ENCODE data around the gene BCAS3. TPM values are rescaled to one million over a fixed set of nuclear protein-coding genes. Genes with fewer than 3 reads are reported as not detected.

The BCAS3 gene
- total RNA-seq, 1 donor from 2014 or later, result 22.6 TPM

- no peaks in the 10 kb centered on the region for H3K27me3 Mint-ChIP-seq (ENCODE audit: low read depth)
- no peaks in the 10 kb centered on the region for H3K9me3 Mint-ChIP-seq (ENCODE audit: low read depth)
- no peak overlapping the region for H3K4me3 Mint-ChIP-seq (ENCODE audit: unreplicated experiment)
- TF ChIP-seq, protein P1, sequence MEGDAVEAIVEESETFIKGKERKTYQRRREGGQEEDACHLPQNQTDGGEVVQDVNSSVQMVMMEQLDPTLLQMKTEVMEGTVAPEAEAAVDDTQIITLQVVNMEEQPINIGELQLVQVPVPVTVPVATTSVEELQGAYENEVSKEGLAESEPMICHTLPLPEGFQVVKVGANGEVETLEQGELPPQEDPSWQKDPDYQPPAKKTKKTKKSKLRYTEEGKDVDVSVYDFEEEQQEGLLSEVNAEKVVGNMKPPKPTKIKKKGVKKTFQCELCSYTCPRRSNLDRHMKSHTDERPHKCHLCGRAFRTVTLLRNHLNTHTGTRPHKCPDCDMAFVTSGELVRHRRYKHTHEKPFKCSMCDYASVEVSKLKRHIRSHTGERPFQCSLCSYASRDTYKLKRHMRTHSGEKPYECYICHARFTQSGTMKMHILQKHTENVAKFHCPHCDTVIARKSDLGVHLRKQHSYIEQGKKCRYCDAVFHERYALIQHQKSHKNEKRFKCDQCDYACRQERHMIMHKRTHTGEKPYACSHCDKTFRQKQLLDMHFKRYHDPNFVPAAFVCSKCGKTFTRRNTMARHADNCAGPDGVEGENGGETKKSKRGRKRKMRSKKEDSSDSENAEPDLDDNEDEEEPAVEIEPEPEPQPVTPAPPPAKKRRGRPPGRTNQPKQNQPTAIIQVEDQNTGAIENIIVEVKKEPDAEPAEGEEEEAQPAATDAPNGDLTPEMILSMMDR (IDR thresholded peaks at IDR 0.05), result no peak
- no peaks in the 10 kb centered on the region for H3K36me3 Mint-ChIP-seq (ENCODE audit: low read depth)
- no peak overlapping the region for H3K27ac Mint-ChIP-seq (ENCODE audit: unreplicated experiment)
- no peak for DNase-seq (ENCODE audit: low spot score)
- peaks cover 12% of the 10 kb centered on the region for H3K4me1 Mint-ChIP-seq (ENCODE audit: low read depth)
Observed at GRCh38 chr17:61302953-61303816, 625.5 kb downstream of the BCAS3 start.

DNA sequence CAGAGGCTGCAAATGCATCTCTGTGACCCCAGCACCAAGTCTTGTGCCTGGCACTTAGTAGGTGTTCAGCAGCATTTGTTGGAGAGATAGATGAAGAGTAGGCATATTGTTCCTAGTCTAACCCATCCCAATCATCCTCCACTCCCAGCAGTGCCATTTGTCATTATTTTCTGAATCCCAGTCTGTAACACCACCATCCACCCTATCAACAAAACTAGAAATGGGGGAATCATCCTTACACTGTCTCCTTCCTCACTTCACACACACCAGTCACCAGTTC is 626.1 kb downstream of the BCAS3 start:
- Mint-ChIP-seq H3K4me3 (ENCODE audit: unreplicated experiment) (no peak overlapping the region), H3K4me1 (ENCODE audit: low read depth) (peaks cover 18% of the 10 kb centered on the region), H3K9me3 (ENCODE audit: low read depth) (no peaks in the 10 kb centered on the region), H3K36me3 (ENCODE audit: low read depth) (no peaks in the 10 kb centered on the region), H3K27ac (ENCODE audit: unreplicated experiment) (no peak overlapping the region), H3K27me3 (ENCODE audit: low read depth) (no peaks in the 10 kb centered on the region)
- TF ChIP-seq, protein P1 (IDR thresholded peaks at IDR 0.05), result no peak
- no peak for DNase-seq (ENCODE audit: low spot score)

DNA sequence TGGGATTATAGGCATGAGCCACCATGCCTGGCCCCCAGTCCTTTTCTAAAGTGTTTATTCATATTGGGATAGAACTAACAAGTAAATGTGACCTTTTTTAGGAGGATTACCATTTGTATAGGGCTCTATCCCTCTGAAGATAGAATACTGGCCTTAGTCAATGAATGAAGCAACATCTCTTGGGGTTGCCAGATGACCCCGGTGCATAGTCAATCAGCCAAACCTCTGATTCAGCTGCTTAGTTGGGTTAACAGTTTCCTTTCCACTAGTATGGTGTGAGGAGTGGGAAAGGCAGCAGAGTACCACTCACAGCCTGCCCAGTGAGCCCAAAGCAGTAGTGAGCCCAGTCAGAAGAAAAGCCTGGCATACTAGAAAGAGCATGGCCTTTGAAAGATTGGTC is 627.4 kb downstream of the BCAS3 start:
- Mint-ChIP-seq H3K36me3 (ENCODE audit: low read depth) (no peaks in the 10 kb centered on the region), H3K4me1 (ENCODE audit: low read depth) (peaks cover 25% of the 10 kb centered on the region), H3K27me3 (ENCODE audit: low read depth) (no peaks in the 10 kb centered on the region), H3K4me3 (ENCODE audit: unreplicated experiment) (no peak overlapping the region), H3K27ac (ENCODE audit: unreplicated experiment) (no peak overlapping the region), H3K9me3 (ENCODE audit: low read depth) (no peaks in the 10 kb centered on the region)
- TF ChIP-seq, protein P1 (IDR thresholded peaks at IDR 0.05), result no peak
- no peak for DNase-seq (ENCODE audit: low spot score)

DNA sequence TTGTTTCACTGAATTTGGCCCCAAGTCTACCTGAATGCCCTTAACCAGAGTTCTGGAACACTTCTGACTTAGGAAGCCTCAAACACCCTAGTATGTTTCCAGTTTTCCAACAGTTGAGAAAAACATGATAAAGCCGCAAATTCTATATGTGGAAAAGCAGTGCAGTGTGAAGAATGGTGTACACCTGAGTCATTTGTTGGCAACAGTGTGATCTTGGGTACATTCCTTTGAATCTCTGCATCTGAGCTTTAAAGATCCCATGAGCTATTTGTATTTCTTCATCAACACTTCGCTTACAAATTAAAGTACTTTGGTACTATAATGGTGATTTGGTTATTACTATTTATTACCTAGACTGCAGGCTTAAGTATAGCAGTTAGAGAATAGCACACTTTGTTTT is 628.4 kb downstream of the BCAS3 start:
- TF ChIP-seq, protein P1 (IDR thresholded peaks at IDR 0.05), result no peak
- Mint-ChIP-seq H3K4me3 (ENCODE audit: unreplicated experiment) (no peak overlapping the region), H3K9me3 (ENCODE audit: low read depth) (no peaks in the 10 kb centered on the region), H3K4me1 (ENCODE audit: low read depth) (peaks cover 24% of the 10 kb centered on the region), H3K27ac (ENCODE audit: unreplicated experiment) (no peak overlapping the region), H3K36me3 (ENCODE audit: low read depth) (no peaks in the 10 kb centered on the region), H3K27me3 (ENCODE audit: low read depth) (no peaks in the 10 kb centered on the region)
- no peak for DNase-seq (ENCODE audit: low spot score)

DNA sequence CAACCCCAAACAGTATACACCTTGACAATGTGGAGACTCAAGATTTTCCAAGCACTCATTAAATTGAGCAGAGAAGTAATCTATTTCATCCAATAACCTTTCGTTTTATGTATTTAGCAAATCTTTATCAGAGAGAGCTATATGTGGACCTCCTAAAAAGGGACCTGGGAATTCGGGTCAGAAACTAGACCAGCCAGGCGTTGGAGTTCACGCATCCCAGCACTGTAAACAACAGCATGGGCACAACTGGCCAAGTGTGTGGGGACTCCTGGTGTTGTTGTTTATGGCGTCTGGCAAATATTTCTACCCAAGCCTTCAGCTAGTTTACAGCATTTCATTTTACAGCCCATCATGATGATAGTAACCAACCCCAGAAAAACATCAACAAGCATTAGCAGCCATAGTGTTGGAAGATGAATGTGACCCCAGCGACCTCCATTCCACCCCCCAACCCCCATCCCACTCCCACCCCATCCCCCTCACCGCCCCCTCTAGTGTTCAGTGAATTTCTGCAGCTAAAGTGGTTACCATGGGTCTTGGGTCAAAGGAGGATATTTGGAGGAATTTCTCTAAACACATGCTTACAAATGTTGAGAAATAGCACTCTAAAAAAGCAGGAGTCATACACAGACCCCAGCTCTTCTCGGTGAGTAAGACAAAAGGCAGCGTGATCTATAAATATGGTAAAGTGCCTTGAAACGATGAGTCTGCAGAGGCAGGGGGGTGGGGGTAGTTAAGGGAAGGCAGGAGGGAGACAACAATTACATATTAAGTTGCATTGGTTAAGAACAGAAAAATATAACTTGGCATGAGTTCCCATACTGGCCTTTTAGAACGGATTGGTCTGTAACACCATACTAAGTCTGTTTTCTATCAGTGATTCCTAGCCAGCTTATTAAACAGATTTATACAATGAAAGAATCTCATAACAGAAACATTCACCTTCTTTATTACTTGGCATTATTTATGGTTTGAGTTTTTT is 630.5 kb downstream of the BCAS3 start:
- Mint-ChIP-seq H3K4me3 (ENCODE audit: unreplicated experiment) (no peak overlapping the region), H3K36me3 (ENCODE audit: low read depth) (no peaks in the 10 kb centered on the region), H3K4me1 (ENCODE audit: low read depth) (peaks cover 24% of the 10 kb centered on the region), H3K9me3 (ENCODE audit: low read depth) (no peaks in the 10 kb centered on the region), H3K27ac (ENCODE audit: unreplicated experiment) (no peak overlapping the region), H3K27me3 (ENCODE audit: low read depth) (no peaks in the 10 kb centered on the region)
- no peak for DNase-seq (ENCODE audit: low spot score)
- TF ChIP-seq, protein P1 (IDR thresholded peaks at IDR 0.05), result peak; percentile 44
